GM11168 (cell line): Measurements from ENCODE around the gene IPMK.

ENCODE experiments used
- in situ Hi-C: fragments of 300-500 bp; cut with MboI; formaldehyde crosslinking; loops from one replicate; pipeline ENCODE4 v1.12.0; 2022; ENCODE audit warnings: low sequenced_read_pairs; ENCODE audit not compliant: unreplicated experiment

The IPMK gene

GRCh38 chr10:58267713-58268453 lies at the start of gene IPMK:
Gene IPMK, minus strand, starts transcription at chr10:58267894. Its CDS starts 283 bp downstream, at chr10:58267611.
- in situ Hi-C loops = no loop called here

DNA sequence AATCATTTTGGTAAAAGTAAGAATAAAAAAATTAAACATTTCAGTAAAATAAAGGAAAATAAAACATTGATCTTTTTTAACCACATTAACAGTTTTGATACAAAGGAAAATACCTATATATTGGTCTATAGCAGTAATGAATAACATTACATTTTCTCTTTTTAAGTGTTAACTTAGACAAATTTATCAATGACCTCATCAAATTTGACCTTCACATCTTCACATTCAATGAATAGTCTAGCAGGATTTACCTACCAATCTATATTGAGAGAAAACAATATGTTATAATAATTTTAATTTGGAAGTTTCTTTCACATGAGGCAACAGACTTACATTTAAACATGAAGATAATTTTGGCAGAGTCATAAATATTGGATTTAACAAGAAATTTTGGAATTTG lies 49.2 kb upstream of the IPMK start:
- in situ Hi-C loops = no loop called here

DNA sequence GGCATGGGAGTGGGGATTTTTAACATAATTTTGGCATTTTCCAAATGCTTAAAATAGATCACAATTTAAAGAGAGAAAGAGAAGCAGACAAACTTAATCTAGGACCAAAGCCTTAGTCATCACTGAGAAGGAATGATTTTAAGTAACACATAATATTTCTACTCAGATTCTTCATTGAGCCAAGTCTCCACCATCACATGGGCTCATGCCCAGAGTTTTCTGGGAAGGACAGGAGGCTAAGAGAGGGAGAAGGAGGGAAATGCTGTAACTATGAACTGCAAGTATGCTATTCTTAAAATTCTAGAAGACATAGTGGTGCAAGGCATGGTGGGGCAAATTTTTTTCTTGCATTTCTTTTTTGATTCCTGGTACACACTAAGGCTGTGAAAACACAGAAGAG lies 43.3 kb upstream of the IPMK start:
- in situ Hi-C loops = no loop called here

- in situ Hi-C loops = loop anchor here (10.0 kb wide), 1 partner anchor 77 kb away; the partner anchor contains the start of gene TFAM
Observed at GRCh38 chr10:58307676-58308075, 40.0 kb upstream of the IPMK start.

- in situ Hi-C loops = loop anchor here (10.0 kb wide), 1 partner anchor 79 kb away; the partner anchor contains the start of gene TFAM
Observed at GRCh38 chr10:58305821-58306220, 38.1 kb upstream of the IPMK start.

DNA sequence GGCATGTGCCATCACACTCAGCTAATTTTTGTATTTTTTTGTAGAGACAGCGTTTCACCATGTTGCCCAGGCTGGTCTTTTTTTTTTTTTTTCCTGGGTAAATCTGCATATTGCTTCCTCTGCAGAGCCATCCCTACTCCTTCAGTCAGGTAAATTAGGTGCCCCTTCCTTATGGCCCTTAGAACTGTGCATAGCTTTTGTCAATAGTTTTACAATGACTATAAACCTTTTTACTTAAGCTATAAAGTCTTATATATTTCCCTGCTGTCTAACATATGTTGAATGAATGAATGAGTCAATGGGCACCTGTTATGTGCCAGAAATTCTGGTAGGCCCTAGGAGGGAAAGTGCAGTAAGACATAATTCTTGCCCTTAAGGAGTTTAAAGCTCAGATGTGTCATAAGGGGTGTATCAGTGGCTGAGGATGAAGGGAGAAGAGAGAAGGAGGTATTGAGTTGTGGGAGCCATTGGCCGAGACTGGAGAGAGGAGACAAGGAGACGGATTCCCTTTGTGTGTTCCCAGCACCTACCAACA lies 36.5 kb upstream of the IPMK start:
- in situ Hi-C loops = loop anchor here (10.0 kb wide), 1 partner anchor 81 kb away; the partner anchor contains the start of gene TFAM

DNA sequence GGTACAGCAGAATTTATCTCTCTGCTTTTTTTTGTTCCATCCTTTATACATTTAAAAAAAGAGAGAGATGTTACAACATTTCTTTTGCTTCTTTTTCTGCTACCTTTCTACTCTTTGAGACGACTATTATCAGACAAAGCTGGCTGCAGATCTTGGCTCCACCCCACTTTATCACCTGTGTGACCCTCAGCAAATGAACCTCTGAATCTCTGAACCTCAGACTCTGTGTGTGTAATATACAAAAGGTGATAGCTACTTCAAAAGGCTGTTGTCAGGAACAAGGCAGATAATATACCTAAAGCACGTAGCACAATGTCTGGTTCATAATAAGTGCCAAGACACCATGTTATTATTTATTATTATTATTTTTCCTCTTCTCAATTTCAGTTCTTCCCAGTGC lies 34.6 kb upstream of the IPMK start:
- in situ Hi-C loops = loop anchor here (10.0 kb wide), 1 partner anchor 83 kb away; the partner anchor contains the start of gene TFAM

DNA sequence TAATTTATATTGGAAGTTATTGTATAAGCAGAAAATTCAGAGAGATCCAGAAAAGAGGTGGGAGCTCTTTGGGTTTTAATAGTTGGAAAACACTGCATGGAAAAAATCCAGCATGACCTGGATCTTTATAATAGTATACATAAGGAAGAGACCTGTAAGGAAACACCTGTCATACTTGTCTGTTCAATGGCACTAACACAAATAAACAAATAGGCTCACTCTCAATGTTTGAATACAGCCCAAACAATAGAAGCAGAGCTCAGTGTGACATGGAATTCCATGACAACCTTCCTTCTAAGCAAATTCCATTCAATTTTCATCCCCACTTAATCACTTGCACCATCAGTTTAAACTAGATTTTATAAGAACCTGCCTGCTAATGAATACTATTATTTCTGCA lies 33.0 kb upstream of the IPMK start:
- in situ Hi-C loops = loop anchor here (10.0 kb wide), 1 partner anchor 84 kb away; the partner anchor contains the start of gene TFAM

GRCh38 chr10:58299580-58299979 lies 31.9 kb upstream of the IPMK start:
- in situ Hi-C loops = no loop called here

DNA sequence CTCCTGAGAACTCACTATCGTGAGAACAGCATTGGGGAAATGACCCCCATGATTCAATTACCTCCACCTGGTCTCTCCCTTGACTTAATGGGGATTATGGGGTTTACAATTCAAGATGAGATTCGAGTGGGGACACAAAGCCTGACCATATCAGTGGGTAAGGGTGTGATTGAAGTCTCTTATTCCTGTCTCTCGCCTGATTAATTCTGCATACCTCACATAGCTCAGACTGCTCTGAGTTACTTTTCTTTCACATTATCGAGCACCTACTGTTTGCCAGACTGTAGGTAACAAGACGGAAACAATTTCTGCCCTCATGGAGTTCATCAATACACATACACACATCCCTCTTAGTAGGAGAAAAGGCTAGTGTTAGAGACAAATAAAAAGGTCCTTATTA lies 26.3 kb upstream of the IPMK start:
- in situ Hi-C loops = no loop called here

- in situ Hi-C loops = no loop called here
Observed at GRCh38 chr10:58291538-58292174, 24.0 kb upstream of the IPMK start.

- in situ Hi-C loops = loop anchor here (5.0 kb wide), 1 partner anchor 95 kb away; no protein-coding TSS in a partner anchor
Observed at GRCh38 chr10:58282615-58283014, 14.9 kb upstream of the IPMK start.

DNA sequence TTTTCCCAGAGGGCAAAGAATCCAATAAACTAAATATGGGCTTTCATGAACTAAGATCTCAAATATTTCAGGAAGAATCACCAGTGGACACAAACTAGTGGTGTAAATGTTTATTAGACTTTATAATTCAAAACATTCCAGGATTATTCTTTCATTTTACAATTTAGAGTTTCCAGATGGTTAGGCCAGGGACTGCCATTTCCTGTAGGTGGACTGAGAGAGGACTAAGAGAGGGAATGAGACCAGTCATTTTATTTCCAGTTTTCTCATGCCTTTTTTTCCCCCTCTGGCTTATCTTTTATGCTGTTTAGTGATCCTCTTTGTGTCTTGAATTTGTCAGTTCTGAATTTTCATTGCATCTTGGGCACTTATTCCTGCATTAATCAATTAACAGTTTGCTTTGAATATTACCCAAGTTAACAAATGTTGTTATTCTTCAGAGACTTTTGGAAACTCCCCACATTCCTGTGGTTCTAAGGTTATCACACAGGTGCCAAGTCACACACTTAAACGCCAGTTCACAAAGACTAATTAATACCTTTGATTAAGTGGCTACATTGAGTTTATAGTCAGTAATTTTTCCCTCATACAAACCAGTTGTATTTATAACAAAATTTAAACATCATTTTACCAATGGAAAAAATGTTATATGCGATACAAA lies 13.5 kb upstream of the IPMK start:
- in situ Hi-C loops = loop anchor here (5.0 kb wide), 1 partner anchor 94 kb away; no protein-coding TSS in a partner anchor

DNA sequence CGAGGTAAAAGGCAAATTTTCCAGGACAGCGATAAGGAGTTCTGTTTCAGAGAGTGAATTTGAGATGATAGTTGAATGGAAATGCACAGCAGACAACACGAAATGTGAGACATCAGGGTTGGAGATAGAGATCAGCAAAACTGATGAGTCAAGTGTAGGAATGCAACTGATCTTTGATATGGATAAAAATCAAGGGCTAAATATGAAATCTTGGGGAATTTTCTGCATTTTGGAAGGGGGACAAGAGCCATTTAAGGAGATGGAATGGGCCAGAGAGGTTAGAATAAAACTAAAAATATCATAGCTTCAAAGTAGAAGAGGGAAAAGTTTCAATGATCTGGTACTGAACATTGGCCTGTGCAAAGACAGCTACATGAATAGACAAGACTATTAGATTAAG lies 12.8 kb upstream of the IPMK start:
- in situ Hi-C loops = loop anchor here (5.0 kb wide), 1 partner anchor 93 kb away; no protein-coding TSS in a partner anchor

DNA sequence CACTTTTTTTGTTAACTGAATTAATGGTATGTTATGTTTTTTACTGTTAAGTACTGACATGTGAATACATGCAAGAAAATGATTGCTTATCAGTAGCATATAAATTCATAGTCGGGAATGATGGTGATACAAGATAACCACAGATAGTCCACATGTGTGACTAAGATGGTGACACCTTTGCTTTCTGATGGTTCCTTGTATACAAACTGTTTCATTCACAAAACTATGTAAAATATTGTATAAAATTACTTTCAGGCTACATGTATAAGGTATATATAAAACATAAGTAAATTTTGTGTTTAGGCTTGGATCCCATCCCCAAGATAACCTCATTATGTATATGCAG lies 11.2 kb upstream of the IPMK start:
- in situ Hi-C loops = no loop called here

DNA sequence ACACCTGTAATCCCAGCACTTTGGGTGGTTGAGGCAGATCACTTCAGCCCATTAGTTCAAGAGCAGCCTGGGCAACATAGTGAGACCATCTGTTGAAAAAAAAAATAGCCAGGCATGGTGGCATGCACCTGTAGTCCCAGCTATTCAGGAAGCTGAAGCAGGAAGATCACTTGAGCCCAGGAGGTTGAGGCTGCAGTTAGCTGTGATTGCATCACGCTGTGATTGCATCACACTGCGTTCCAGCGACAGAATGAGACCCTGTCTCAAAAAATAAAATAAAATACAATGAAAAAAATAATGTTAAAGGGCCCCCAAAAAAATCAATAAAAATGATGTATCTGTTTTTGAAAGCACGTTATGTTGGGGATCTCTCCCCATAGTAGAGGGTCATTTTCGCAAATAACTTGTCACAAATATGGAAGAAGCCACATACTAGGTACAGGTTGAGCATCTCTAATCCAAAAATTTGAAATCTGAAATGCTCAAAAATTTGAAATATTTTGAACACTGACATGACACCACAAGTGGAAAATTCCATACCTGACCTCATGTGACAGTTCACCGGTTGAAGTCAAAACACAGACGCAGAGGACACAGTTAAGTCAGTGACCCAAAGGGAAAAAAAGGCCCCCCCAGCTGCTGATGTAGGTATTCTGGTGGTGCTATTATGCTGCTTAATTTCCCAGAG lies 10.7 kb upstream of the IPMK start:
- in situ Hi-C loops = no loop called here

- in situ Hi-C loops = no loop called here
Observed at GRCh38 chr10:58275908-58276307, 8.2 kb upstream of the IPMK start.

DNA sequence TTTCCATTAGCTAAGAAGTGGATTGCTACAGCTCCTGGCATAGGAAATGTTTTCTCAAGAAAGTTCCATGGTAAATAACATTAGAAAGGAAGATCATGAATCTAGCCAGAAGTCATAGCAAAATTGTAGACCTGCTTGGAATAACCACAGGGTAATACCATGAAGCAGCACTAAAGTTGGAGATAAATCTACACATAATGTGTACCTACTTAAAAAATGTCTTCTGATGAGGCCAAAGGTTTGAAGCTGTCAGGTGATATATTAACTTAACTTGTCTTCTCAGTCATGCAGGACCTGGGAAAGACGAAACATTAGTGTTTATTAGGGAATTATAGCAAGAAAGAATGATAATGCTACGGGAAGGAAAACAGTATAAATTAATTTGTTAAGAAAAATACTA lies 7.6 kb upstream of the IPMK start:
- in situ Hi-C loops = no loop called here

DNA sequence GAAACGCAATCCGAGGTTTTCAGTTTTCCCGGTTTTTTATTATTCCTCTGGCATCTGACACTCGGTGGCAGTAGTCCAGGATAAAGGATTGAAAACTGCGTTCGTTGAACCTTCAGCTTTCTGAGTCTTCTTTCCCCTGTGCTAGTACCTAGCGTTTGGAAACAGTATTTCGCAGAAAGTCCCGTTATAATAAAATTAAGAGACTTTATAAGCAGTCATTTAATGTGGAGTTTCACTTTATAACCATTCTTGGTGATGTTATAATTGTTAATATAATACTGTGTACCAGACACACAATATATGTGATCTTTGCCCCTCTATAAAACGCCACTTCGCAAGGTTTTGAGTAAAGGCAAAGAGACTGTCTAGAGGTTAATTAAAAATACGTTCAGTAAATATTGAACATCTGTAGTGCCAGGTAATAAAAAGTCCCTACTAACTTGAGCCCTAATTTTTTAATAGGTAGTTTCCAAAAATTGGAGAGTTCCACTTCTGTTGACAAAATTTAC lies 2.1 kb upstream of the IPMK start:
- in situ Hi-C loops = no loop called here
